ENCODE measurements around the gene ERC1.
"Not testable (repeated sequence)": the region's sequence is repeated elsewhere in the genome, so short reads cannot be mapped to it uniquely, and the experiment has no call there.

The ERC1 gene

DNA sequence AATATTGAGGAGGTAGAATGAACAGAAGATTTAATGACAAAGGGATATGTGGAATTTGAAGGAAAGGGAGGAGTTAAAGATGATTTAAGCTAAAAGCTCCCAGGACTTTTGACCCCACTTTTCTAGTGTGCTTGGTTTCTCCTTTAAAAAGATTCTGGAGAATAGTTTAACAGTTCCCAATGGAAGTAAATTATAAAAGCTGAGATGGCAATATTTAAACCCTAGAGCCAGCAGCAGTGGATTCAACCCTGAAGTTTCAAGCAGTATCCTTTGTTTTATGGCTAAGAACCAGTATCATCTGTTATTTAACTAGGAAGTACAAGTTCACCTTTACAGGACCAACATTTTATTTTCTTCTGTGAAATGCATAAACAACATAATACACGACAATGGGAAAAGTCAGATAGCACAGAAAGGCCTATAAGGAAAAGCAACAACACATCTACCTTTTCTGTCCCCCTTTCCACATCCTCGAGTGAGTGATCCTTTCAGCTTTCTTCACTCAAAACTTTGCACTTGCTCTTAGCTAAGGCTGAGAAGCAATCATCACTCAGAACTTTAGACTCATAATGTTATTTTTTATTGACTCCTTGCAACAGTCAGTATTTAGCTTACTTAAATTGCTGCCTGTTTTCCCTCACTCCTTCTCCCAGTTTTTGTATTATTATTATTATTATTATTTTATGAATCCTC, 338.9 kb downstream of the ERC1 start:
- no peak for DNase-seq

DNA sequence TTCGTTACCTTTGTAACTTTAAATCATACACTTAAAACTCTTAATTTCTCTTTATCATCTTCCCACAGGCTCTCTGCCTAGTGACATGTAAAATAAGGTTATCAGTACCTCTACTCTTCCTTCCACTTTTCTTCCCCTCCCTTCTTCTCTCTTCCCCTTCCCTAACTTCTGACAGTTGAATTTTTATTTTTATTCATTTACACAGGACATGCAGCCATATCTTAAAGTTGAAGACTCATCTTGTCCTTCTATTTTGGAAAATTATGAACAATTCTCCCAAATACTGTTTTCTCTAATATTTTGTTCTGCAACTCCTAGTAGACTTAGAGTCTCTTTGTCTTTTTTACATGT, 339.4 kb downstream of the ERC1 start:
- DNase-seq = no peak

DNA sequence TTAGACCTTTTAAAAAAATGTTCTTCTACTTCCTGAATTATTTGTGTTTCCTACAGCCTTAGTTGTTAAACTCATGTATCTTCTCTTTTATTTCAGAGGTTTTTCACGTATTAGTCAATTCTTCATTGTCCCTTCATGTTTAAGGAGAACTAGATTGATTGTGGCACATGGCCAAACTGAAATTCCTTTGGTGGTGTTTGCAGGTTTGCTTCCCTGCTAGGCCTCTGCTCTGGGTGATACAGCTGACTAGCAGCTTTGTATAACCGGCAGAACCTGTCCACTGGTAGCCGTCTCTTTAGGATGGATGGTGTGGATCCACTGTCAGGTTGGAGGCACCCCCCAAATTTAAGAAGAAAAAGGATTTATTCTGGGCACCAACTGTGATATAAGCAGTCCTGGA, 341.3 kb downstream of the ERC1 start:
- no peak for DNase-seq

DNA sequence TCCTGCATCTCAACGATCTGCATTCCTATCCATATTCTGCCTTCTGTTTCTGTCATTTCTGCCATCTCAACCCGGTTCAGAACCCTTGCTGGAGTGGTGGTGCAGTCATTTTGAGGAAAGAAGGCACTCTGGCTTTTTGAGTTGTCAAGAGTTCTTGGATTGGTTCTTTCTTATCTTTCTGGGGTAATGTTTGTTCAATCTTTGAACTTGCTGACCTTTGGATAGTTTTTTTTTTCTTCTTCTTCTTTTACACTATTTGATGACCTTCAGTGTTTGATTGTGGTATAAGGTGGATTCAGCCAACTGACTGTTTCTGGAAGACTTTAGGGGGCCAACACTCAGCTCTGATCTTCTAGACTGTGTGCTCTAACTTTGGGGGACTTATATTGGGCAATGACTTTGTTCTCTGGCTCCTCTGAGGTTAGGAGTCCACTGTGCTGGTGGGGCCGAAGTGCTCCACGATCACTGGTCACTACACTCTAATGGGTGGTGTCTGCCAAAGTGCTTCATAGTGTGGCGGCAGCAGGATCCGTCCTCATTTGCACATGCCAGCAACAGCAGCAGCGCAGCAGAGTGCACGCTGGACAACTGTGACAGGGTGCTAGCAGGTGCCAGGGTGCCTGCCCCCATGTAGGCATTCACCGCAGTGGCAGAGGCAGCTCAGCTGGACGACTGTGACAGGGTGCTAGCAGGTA, 347.6 kb downstream of the ERC1 start:
- no peak for DNase-seq

DNA sequence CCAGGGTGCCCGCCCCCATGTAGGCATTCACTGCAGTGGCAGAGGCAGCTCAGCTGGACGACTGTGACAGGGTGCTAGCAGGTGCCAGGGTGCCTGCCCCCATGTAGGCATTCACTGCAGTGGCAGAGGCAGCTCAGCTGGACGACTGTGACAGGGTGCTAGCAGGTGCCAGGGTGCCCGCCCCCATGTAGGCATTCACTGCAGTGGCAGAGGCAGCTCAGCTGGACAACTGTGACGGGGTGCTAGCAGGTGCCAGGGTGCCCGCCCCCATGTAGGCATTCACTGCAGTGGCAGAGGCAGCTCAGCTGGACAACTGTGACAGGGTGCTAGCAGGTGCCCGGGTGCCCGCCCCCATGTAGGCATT, 348.1 kb downstream of the ERC1 start:
- DNase-seq = not testable (repeated sequence)

DNA sequence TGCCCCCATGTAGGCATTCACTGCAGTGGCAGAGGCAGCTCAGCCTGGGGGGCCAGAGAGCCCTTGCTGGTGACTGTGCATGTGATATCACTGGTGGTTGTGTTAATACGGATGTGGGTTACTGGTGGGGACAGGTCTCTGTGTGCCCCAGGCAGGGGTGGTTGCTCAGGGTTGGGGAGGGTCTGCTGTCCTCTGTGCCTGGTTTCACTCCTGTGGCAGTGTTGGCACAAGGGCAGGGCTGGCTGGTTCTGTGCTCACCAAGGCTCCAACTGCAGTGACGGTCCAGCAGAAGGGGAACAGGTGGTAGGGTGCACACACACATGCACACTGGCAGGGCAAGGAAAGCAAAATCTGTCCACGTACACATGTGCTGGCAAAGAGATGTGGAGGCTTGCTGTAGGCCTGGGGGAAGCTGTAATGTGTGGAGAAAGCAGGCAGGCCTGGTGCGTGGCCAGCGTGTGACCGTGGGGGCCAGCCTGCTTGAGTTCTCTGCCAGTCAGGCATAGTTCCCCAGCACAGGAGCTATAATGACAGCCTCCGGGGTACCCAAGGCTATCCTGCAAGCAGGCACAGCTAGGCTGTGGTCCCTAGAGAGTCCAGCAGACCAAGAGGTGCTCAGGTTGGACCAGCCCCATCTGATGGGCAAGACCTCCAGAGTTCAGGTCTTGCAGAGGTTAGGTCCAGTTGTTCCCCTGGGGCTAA, 348.7 kb downstream of the ERC1 start:
- DNase-seq = peak in 1 of 2 experiments; percentile 53

DNA sequence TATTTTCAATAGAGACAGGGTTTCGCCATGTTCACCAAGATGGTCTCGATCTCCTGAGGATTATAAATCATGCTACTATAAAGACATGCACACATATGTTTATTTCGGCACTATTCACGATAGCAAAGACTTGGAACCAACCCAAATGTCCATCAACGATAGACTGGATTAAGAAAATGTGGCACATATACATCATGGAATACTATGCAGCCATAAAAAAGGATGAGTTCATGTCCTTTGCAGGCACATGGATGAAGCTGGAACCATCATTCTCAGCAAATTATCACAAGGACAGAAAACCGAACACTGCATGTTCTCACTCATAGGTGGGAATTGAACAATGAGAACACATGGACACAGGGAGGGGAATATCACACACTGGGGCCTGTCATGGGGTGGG, 350.2 kb downstream of the ERC1 start:
- not testable (repeated sequence) for DNase-seq

DNA sequence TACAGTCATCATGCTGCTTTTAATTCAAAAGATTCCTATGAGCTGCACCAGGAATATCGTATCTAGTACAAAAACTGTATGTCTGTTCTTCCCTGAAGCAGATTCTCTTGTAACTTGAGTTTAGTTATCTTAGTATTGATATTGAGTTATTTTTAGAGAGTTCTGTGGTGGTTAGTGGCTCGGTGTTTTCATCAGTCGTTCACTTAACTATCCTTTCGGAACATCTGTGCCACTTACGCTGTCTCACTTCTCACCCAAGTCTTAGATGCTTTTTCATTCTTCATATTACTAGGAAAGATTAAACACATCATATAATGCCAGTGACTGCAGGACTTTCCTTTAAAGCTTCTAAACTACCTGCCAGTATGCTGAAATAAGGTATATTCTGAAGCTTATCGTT, 352.4 kb downstream of the ERC1 start:
- no peak for DNase-seq

DNA sequence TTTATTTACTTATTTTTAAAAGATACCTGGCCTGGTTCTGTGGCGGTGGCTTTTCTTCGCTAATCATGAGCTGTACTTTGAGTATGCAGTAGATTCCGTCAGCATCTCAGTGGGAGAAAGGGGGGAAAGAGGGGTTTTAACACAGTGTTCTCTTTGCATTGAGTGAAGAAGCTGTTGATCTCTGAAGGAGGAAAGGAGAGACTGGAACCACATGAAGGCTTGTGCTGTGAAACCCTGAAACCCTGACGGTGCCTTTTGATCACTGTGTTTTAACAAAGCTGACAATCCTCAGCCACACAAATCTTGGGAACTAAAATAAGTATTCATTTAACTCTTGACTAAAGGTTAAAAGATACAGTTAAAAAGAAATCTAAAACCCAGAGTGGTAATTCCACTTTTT, 353.2 kb downstream of the ERC1 start:
- DNase-seq = no peak

DNA sequence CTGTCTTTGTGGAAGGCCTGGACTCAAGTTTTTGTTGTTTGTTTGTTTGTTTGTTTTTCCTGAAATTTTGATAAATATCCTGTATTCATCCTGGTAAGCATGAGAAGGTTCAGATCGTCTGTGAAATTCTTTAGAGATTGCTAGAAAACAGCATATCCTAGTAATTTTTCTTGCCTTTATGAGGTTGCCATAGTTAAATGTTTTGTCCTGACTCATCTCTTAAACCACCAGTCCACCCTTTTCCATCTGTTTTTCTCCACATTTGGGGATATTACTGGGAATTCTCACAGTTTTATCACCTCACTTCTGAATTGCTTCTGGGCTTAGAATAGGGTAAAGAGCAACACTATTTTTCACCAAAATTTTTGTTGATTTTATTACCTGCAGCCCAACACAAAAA, 355.1 kb downstream of the ERC1 start:
- no peak for DNase-seq

DNA sequence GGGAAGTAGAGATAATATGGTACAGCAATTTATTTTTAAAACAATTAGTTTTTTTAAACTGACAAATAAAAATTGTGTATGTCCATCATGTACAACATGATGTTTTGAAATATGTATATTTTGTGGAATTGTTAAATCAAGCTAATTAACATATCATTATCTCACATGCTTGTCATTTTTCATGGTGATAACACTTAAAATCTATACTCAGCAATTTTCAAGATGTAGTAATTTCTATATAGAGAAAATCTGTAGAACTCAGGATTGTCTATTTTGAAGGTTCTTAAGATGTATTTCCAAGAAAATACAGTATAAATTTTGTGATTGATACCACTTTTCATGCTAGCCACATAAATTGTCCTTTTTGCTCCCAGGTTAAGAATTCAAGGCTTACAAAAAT, 356.3 kb downstream of the ERC1 start:
- DNase-seq = no peak

DNA sequence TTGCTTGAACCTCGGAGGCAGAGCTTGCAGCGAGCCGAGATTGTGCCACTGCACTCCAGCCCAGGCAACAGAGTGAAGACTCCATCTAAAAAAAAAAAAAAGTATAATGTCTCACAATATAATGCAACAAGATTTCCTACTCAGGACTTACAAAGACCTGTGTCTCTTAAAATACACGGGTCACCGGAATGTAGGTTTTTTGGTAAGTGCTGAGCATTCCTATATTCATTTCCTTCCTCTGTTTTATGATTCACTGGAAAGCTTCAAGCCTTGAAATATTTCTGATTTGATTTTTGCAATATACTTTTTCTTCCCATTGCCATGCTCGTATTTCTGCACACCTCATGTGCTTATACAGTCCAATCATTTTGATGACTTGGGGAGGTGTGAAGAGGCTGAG, 357.6 kb downstream of the ERC1 start:
- DNase-seq = no peak

DNA sequence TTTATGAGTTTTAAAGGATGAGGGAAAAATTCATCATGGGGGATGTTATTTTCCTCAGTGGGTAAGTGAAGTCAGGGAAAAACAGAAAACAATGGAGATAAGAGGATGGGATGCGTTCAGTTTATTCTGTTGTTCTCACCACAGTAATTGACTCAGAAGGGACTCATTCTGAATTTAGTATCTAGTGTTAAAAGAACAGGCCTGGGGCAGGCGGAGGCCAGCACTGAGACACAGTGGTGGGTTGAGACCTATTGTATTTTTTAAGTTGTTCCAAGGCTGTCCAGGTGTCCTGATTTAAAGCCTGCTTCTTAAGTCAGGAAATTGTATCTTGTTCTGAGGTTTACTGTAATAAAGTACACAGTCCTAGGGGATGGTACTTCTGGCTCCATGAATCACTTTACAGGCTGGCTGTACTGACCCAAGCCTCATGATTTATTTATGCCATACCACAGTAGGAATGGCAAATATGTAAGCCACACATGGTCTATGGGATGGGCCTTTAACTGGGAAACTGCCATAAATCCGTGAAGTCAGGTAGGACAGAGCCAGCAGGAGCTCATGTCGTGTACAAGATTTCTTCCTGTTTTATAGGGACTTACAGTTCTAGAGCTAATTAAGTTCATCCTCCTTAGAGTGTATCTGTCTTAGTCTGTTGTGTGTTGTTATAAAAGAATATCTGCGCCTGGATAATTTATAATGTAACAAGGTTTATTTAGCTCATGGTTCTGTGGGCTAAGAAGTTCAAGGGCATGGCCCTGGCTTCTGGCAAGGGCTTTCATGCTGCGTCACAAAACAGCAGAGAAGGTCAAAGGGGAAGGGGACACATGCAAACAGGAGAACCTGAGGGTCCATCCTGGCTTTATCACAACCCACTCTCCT, 359.3 kb downstream of the ERC1 start:
- DNase-seq = no peak

DNA sequence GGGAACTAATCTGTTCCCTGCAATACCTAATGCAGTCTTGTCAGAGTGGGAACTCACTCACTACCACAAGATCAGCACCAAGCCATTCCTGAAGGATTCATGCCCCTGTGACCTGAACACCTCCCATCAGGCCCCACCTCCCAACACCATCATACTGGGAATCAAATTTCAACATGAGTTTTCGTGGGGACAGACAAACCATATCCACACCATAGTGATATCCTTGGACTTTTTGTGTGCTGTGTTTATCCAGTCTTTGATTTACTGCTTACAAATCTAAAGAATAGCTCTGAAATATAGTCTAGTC, 359.9 kb downstream of the ERC1 start:
- DNase-seq = no peak

DNA sequence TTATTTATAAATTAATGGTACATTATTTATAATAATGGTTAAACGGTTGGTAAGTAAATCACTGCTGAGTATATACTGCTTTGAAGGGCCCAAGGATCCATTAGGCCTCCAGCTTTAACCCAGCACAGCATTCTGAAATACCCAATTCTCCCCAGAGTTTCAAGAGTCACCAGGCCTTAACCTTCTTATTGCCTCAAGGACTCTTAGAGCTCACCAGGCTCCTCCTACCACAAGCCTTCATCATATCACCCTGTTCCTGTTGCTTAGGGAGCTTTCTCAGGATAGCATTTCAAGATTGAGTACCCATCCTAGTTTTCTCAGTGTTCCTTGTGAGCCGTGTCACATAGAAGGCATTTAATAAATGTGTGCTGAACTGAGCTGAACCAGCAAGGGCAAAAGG, 360.9 kb downstream of the ERC1 start:
- no peak for DNase-seq

DNA sequence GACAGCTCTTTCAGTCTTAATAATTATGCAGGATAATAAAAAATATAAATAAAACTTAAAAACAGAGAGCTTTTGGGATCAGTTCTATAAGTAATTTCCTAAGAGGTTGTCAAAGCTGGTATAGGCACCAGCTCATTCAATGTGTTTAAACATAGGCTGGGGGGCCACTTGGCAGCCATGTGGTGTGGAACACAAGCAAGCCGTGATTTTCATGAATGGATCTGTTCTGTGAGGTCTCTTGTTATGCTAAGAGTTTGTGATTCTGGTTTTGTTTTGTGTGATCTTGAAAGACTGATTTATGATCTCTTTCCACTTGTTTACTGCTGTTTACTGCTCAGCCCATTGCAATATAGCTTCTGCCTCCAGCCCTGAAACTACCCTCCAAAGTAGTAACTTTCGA, 362.4 kb downstream of the ERC1 start:
- no peak for DNase-seq

DNA sequence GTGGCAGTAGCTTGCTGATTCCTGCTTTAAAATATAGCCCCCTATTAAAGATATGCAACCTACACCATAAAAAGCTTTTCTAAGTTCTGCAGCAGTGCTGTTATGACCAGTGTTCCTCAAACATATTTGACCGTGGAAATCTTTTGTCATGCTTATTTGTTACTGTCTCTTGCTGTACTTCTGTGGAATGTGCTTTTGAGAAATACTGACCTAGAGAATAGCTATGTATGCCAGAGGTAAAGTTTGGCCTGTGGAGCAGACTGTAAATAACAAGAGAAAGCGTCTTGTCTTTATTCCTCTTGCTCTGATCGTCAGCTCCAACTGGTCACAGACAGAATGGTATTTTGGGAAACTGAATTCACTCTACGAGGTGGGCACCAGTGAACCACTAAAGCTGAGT, 364.4 kb downstream of the ERC1 start:
- no peak for DNase-seq

DNA sequence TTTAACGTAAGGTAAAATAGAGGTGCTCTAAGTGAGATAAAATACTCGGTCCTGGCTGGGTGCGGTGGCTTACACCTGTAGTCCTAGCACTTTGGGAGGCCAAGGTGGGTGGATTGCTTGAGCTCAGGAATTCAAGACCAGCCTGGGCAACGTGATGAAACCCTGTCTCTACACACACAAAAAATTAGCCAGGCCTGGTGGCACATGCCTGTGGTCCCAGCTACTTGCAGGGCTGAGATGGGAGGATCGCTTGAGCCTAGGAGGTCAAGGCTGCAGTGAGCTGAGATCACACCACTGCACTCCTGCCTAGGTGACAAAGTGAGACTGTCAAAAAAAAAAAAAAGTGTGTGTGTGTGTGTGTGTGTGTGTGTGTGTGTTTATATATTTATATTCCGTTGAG, 364.8 kb downstream of the ERC1 start:
- not testable (repeated sequence) for DNase-seq

DNA sequence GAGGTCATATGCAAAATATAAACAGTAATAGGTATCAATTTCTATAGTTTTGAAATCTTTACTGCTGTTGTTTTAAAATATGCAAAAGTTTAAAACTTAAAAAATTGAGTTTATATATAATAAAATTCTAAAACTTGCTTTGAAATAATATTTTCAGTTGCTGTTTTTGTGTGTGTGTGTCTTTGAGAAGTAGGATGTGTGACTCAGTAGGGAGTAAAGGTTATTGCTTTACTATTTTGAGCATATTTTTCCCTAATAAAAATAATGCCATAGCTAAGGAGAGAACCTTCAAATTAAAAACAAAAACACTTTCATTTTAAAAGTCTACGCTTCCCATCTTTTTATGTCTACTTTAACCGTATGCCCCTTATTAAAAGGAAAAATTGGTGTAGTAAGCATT, 365.3 kb downstream of the ERC1 start:
- DNase-seq = no peak

DNA sequence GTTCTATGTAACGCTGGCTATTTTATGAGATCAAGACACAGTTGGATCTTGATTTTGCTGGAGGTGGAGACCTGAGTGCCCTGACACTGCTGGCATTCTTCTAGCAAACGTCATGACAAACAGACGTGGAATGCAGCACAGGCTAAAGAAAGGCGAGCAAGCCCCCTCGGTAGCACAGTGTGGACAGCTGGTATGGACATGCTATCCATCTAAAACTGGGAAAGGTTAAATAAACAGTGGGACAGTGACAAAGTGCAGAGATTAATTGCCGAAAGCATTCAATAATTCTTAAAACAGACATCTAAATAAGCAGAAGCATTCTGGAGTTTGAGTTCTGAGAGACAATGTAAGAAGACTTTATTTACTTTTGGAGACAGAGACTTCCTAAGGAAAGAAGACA, 366.1 kb downstream of the ERC1 start:
- DNase-seq = no peak

DNA sequence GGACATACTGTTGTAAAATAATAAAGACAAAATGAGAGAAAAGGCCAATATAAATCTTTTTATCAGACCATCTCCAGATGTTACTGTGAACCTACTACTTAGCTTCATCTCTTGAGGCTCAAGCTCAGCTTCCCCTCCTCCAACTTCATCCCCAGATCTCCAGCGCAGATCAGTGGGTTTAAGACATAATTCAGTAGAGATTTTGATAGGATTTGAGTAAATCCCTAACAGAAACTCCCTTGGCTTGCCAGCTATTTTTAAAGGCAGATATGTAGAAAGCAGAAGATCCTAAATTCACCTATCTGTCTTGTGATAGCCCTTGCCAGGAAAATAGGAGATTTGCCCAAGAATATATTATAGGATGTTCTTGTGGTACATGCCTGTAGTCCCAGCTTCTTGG, 366.7 kb downstream of the ERC1 start:
- no peak for DNase-seq

DNA sequence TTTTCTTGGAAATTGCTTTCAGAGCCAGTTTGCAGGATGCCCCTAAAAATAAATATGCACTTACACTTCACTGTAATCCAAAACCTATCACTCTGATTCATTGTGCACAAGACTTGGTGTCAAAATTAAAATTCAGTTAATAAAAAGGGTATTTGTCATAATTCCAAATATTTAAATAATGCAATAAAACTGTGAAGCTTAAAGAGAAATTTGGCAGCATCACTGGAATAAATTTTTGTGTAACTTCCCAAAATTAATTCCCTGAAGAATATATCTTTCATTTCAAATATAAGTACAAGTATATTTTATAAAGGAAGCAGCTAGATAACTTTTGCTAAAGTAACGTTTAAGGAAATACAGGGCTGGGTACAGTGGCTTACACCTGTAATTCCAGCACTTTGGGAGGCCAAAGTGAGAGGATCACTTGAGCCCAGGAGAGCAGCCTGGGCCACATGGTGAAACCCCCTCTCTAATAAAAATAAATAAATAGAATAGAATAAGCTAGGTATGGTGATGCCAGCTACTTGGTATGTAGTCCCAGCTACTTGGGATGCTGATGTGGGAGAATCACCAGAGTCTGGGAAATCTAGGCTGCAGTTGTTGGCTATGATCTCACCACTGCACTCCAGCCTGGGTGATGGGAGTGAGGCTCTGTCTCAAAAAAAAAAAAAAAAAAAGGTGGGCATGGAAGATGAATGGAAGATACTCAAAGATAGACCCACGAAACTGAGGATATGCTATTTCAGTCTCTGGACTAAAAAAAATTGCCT, 369.6 kb downstream of the ERC1 start:
- DNase-seq = no peak

DNA sequence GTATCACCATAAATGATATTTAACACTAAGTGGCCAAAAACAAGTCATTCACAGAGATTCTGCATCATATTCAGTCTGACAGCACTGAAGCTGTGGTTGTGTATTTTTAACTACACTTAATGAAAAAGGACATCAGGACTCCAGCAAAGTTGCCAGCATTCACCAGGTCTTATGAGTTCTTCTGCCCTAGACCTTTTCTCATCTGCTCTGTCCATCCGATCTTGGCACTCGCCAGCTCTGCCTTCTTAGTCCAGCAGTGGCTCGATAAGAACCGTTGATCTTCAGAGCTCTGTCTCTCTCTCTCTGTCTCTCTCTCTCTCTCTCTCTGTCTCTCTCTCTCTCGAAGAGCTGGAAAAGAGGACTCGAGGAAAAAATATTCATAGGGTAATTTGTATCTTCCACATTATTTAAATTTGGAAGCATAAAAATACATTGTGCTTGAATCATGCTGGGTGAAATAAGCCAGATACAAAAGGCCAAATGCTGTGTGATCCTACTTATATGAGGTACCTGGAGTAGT, 371.2 kb downstream of the ERC1 start:
- DNase-seq = no peak
